HuH-7 (cell line): ENCODE data around the gene RASSF7.
A peak's percentile ranks its signal among the peaks of the same experiment; 100 is the strongest.

Experiments
- DNase-seq: peaks from one replicate; pipeline ENCODE4 v3.0.0; 2011; ENCODE audit warnings: low spot score

Gene RASSF7

GRCh38 chr11:610146-610801 lies 49.5 kb downstream of the RASSF7 start:
- no peak for DNase-seq

DNA sequence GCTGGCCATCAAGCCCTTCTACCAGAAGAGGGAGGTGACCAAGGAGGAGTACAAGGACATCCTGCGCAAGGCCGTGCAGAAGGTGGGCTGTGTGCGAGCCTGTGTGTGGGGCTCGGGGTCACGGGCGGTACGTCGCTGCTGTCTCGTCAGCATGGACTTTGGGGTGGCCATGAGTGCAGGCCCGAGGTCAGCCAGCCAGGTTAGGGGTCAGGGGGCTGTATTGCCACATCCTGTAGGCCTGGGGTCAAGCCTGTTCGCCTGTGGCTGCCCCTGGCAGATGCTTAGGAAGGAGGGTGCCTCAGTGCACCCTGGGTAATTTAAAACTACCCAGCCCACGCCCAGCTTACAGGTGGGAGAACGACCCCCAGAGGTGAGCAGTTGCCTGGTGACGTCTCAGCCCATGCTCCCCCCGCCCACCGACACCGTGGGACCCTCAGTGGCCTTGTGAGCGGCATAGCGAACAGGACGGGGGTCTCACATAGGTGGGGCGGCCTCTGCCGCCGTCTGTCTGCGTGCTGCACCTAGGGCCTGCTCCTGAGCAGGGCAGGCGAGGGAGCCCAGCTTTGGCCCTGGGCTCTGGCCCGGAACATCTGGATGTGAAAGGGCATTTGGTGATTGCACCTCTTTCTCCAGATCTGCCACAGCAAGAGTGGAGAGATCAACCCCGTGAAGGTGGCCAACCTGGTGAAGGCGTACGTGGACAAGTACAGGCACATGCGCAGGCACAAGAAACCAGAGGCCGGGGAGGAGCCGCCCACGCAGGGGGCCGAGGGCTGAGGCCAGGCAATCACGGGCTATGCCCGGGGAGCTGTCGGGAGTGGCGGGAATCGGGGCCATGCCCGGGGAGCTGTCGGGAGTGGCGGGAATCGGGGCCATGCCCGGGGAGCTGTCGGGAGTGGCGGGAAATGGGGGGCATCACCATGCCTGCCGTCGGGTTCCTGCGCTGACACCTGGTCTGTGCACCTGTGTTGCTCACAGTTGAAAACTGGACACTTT lies 50.5 kb downstream of the RASSF7 start:
- DNase-seq, result no peak

DNA sequence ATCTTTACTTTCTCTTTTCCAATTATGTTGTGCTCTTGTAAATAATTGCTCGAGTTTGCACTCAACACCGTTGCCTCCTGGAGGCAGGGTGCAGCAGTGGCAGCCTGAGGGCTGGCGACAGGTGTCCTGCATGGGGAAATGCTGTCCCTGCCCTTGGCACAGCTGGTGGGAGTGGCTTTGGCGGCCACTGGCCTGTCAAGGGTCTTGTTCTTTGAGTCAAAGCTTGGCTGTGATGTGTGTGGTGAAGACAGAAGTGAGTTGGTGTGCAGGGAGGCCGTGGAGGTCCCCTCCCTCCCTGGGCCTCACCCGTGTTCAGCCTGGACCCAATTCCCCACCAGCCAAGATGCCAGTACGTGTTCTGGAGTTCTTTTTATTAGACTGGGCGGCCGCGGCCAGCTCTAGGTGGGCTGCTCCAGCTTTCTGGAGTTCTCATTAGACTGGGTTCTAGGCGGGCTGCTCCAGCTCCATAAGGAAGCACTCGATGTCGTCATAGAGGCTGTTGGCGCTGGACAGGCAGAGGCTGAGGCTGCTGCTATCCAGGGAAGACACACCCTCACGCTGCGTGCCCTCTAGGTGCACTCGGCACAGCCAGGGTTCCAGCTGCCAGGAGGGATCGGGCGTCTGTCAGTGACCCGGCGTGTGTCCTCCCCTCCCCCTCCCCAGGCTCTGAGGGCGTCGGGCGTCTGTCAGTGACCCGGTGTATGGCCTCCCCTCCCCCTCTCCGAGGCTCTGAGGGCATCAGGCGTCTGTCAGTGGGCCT lies 51.6 kb downstream of the RASSF7 start:
- DNase-seq, result peak; percentile 67

DNA sequence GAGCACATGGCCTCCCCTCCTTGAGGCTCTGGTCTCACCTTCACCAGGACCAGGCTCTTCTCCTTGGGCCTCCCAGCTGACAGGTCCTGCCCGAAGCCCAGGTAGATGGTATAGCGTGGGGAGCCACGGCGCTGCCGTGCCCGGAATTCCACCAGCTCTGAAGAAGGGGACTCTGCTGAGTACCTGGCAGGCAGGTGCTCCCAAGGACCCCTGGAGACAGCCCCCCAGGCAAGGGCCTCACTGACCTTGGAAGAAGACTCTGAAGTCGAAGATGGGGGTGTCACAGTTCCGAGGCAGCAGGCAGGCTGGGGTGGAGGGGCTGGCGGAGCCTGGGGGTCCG lies 52.2 kb downstream of the RASSF7 start:
- DNase-seq, result no peak

GRCh38 chr11:613369-613968 lies 52.7 kb downstream of the RASSF7 start:
- peak; percentile 72 for DNase-seq
